GM19452 (cell line): Measurements from ENCODE around the gene DIAPH2.
A peak's percentile ranks its signal among the peaks of the same experiment; 100 is the strongest.
"Not testable (repeated sequence)": the region's sequence is repeated elsewhere in the genome, so short reads cannot be mapped to it uniquely, and the experiment has no call there.

Source experiments
- ATAC-seq: cut with Tn5 transposase; IDR thresholded peaks from one replicate; pipeline ENCODE4 v1.9.1; 2021; ENCODE audit not compliant: unreplicated experiment

The DIAPH2 gene

DNA sequence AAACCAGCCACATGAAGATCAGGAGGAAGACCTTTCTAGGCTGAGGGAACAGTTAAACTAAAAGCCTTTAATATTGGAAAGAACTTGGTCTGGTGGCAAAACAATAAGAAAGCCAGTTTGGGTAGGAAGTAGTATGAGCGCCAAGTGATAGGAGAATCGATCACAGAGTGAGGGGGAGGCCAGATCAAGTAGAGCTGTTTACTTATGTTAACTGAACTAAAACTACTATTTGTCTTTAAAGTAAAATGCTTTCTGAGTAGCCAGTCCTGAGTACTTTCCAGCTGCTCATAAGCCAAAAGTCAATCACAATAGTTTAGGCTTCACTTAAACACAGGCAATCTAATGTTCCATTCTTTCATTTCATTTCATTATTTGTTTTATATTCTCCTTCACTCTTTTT lies 136.3 kb downstream of the DIAPH2 start:
- ATAC-seq: no peak

DNA sequence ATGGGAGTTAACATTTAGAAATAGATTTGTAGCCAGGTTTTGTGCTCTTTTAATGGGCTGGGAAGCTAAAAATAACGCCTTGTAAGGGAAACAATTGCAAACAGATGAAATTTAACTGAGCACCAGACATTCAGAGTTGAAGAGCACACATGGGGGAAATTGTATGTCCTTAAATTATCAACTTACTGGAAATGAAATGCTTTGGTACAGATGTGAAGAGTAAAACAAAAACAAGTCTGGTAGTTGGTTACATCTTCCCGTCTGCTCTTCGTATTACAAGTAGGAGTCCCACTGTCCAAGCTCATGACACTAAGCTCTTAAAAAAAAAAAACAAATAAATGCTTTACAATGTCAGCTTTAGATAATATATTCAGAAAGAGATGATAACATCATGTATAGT lies 139.5 kb downstream of the DIAPH2 start:
- no peak for ATAC-seq

DNA sequence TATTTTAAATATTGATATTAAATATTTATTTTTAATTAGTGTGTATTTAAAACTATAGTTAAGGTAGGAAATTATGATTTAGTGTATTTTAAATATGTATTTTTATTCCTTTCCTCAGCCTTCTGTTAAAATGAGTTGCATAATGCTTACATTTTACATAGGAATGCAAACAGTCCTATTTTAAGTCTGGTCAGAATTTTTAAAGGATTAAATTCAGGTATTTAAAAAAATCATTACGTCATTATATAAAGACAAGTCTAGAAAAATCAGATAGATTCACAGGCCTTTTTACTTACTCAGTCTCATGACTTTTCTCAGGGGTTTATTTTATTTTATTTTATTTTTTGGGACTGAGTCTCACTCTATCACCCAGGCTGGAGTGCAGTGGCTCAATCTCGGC lies 148.7 kb downstream of the DIAPH2 start:
- no peak for ATAC-seq

DNA sequence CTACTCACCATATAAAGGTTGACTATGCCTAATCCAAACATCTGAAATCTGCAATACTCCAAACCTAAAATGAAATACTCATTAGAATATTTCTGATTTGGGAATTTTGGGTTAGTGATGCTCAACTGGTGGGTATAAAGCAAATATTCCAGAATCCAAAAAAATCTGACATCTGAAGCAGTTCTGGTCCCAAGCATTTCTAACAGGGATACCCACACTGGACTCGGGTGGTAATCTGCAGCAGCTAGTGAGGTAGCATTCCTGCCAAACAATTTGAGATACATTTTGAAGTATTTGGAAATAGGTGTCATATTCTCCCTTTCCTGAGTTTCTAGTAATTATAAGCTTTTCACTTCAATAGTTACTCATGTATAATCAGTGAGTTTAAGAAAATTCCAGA lies 149.5 kb downstream of the DIAPH2 start:
- no peak for ATAC-seq

DNA sequence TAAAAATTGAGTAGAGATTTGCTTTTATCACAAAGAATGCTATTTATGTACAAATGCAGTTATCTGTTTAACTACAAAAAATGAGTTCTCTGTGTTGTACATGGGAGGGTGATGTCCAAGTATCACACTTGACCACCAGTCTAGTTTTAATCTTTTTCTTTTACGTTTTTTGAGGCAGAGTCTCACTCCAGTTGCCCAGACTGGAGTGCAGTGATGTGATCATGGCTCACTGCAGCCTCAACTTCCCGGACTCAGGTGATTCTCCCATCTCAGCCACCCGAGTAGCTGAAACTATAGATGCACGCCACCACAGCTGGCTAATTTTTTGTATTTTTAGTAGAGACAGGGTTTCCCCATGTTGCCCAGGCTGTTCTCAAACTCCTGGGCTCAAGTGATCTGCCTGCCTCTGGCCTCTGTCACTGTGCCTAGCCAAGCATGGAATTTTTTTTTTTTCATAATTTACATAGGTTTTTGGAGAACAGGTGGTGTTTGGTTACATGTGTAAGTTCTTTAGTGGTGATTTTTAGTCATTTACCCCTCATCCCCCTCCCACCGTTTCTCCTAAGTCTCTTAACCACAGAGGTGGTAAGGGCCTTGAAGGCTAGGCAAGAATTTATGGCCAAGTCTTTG lies 151.1 kb downstream of the DIAPH2 start:
- peak; percentile 88 for ATAC-seq

DNA sequence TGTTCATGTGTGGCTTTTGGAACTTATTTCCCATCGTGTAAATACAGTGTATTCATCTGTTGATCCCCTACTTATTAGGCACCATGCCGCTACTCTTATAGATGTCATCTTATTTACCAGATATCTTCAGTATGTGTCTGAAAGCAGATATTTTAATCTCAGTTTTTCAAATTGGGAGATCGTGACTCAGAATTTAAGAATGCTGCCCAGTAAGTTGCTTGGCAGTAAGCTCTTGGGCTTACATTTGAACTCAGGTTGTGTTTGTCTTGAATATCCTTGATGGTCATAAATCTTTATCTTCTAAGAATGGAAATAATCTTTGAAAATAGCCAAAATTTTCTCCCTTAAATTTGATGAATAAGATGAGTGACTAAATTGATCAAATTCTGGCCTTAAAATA lies 153.2 kb downstream of the DIAPH2 start:
- ATAC-seq: no peak

DNA sequence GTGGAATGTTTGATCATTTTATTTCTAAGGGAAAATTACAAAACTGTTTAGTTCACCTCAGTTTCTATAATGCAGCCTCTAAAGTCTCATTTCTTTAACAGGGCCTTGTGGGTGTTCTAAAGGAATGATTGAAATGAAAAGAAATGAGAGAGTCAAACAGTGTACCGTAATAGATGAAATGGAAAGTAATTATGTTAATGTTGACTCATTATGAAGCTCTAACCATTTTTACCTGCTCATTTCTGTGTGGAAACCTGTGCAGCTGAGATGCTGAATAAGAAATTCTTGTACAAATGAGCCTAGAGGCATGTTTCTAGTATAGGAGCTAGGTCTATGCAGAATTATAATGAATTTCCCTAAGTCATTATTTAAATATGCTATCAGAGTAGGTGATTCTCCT lies 153.9 kb downstream of the DIAPH2 start:
- ATAC-seq: no peak

DNA sequence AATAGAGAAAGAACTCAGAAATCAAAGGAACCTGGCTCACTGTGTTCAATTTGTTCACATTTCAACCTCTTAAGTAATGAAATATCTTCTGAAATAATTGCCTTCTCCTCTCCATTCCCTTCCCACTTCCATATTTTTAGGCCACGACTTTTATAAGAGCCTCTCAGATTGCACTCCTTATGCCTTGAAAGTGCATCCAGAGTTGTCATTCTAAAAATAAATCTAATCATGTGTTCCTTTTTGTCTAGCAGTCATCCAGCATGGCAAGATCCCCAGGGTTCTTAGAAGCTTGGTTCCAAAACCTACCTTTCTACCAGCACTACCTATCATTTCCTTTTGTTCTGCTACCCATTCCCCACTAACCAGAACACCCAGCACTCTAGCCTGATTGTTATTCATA lies 156.7 kb downstream of the DIAPH2 start:
- no peak for ATAC-seq

DNA sequence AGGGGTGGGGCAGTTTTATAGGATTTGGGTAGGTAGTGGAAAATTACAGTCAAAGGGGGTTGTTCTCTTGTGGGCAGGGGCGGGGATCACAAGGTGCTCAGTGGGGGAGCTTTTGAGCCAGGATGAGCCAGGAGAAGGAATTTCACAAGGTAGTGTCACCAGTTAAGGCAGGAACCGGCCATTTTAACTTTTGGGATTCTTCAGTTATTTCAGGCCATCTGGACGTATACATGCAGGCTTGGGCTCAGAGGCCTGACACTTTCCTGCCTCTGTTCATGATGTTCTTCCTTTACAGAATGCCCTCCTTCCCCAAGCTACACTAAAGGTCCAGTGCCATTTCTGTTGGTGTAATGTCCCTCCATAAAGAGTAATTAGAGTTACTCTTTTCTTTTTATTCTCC lies 157.2 kb downstream of the DIAPH2 start:
- not testable (repeated sequence) for ATAC-seq

DNA sequence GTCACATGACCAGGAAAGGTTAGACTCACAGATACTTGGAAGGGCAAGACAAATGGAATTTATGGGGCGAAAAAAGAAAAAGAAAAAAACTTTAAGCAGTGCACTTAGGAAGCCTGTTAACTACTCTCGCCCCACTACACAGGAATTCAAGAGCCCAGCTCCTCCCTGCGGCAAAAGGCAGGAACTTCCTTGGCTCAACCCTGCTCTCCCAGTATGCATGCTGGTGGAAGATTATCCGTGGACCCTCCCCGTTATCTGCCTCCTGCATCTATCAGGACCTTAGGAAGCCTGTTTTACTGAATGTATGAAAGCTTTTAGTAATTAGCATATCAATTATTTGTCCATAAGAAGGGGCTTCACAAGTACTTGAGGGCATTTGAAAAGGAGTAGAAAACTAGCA lies 158.9 kb downstream of the DIAPH2 start:
- ATAC-seq: no peak

DNA sequence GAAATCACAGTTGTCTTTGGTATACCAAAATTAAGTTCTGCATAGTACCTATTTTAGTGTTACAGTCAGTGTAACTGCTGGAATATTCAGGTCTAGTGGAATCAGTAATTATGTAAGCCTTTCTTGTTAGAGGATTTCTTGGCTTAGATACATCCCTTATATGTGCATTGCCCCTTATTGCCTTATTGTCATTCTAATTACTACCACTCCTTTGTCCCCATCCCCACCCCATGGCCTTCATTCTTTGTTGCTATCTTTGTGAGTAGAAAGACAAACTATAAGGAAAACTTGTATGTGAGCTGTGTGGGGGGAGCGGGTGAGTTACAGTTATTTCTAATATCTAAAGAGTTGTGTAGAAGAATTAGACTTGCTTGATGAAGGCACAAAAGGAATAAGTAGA lies 162.2 kb downstream of the DIAPH2 start:
- no peak for ATAC-seq

DNA sequence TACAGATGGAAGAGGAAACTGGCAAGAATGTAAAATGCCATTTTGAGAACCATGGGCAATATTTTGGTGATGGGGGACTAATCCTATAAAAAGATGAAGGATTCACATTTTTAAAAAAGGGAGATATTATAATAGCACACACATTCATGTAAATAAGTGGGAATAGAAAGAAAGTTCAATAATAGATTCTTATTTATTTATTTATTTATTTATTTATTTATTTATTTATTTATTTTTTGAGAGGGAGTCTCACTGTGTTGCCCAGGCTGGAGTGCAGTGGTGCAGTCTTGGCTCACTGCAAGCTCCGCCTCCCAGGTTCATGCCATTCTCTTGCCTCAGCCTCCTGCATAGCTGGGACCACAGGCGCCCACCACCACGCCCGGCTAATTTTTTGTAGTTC lies 174.8 kb downstream of the DIAPH2 start:
- ATAC-seq: not testable (repeated sequence)

DNA sequence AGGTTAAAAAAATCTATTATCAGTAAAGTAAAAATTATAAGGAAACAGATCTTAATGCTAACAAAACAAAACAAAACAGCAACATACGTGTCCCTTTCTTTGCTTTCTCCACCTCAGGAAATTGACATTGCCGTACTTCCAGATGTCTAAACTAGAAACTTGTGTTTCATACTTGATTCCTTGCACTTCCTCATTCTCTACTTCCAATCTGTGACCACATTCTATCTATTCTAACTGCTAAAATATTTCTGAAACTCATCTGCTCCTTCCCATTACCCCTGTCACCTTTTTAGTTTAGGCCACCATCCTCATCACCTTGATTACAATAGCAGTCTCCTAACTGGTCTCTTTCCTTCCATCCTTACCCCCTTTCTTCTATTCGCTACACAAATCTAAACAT lies 176.6 kb downstream of the DIAPH2 start:
- peak; percentile 67 for ATAC-seq

DNA sequence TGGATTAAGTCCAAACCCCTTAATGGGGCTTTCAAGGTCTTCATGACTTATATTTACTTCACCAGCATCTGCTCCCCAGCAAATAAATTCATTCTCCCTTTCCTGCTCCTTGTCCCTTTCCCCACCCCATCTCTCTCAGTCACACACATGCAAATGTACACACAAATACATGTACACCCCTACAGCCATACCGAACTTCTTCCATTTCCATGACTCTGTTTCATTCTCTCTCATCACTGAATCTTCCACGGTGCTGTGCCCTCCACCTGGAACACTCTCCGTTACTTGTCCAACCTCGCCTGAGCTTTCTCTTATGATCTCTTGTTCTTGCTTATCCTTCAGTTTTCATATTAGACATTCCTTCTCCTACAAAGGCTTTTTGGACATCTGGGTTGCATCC lies 177.0 kb downstream of the DIAPH2 start:
- ATAC-seq: no peak

DNA sequence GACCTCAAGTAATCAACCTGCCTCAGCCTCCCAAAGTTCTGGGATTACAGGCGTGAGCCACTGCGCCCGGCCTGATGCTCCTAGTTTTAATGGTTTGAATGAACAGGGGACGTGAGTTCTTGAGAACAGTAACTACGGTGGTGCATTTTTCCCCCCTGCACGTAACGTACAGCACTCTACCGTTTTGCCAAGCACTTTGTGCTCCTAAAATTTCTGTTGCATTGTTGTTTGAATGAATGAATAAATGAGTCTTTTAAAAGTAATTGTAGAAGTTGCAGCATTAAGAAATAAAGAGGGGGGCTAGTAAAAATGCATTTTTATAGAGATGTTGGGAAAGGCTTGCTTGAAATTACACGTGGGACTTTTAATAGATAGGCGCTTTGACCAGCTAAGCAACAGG lies 199.0 kb downstream of the DIAPH2 start, which contains the start of gene RPA4:
Gene RPA4, plus strand, starts transcription at position 301 of the 400 bp plus-strand sequence. CDS start 403 bp downstream, outside the sequence.
- no peak for ATAC-seq

DNA sequence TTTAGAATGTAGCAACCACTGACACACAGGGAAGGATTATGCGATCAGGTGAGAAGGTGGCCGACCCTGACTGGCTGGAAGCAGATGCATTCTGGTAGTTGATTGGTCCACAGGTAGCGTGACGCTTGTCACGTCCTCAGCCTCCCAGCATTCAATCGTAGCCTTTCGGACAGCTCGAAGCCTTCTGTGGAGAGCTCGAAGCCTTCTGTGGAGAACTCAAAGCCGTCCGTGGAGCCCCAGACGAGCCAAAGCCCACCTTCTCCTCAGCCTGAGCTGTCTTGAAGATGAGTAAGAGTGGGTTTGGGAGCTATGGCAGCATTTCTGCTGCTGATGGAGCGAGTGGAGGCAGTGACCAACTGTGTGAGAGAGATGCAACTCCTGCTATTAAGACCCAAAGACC lies 199.4 kb downstream of the DIAPH2 start:
- ATAC-seq: no peak

DNA sequence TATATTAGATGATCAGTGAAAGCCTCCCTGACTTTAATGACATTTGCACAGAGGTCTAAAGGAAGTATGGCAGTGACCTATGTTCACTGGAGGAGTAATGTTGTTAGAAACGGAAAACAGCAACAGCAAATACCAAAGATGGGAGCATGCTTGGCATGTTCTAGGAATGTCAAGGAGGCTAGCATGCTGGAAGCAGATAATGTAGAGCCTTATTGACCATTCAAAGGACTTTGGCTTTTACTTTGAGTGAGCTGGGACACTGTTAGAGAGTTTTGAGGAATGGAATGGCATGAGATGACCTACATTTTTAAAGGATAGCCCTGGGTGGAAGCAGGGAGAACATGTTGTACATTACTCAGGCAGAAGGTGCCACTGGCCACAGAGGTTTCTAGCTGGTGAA lies 205.1 kb downstream of the DIAPH2 start:
- no peak for ATAC-seq

DNA sequence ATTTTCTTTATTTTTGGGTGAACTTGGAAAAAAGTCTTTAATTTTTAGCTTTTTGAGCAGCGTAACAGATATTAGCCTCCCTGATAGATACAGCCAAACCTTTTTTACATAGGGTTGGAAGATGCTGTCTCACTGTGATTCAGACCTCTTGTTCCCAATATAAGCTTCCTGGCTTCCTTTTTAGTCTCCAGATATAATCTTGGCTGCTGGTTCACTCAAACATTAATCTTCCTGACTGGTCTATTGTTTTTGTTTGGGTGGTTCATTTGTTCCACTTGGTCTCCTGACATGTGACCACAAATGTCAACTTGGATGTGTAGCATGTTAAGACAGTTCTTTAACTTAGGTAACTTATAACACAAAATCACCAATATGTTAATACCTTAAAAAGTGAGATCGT lies 222.1 kb downstream of the DIAPH2 start:
- ATAC-seq: no peak

DNA sequence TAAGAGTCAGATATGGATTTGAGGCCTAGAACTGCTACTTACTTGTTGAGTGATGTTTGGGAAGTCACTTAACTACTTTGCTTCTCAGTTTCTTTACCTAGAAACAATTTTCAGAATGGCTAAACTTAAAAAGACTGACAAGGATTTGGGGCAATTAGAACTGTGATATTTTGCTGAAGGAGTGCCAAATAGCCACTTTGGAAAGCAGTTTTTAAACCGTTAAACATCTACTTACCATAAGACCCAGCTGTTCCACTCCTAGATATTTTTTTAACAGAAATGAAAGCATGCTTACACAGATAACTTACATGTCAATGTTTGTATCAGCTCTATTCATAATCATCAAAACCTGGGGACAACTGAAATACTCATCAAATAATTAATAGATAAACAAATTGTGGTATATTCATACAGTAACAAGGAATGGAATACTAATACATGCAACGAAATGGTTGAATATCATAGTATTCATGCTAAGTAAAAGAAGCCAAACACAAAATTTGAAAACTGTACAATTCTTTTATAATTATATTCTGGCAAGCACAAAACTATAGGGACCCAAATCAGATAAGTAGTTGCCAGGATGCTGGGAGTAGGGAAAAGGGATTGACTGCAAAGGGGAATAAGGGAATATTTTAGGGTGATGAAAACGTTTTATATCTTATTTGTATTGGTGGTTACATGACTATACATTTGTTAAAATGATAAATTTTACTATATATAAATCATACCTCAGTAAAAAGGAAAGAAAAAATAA lies 223.1 kb downstream of the DIAPH2 start:
- ATAC-seq: no peak

DNA sequence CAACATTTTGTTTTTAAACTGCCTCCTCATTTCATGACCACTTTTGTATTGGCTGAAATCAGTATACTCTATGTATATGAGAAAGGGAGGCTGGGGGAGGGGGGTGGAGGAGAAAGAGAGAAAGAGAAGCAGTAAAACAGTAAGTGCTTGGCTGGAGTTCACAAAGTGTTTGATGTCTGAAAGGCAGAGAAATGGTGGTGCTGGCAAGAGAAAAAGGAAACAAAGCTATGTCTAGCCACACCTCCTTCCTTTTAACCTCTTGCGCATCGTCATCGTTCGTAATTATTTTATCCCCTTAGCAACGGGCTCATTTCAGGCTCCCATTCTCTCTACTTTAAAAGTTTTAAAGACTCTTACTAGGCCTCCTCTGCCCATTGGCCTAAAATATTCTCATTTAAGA lies 224.6 kb downstream of the DIAPH2 start:
- no peak for ATAC-seq

DNA sequence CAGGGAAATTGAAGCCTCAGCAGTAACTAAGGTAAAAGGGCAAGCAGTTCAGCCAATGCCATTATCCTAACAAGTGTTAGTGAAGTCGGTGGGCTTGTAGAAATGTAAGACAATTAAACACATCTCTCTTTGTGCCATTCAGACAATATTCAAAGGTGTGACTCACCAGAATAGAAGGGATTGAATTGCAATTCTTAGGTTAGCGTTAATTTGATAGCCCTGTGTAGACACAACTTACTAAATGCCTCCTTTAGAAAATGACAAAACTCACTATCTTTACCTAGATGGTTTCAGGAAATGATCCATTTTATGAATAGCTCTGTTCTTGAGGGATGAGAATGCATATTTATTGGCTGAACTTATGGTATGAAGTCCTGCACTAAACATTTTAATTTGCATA lies 234.2 kb downstream of the DIAPH2 start:
- ATAC-seq: no peak

DNA sequence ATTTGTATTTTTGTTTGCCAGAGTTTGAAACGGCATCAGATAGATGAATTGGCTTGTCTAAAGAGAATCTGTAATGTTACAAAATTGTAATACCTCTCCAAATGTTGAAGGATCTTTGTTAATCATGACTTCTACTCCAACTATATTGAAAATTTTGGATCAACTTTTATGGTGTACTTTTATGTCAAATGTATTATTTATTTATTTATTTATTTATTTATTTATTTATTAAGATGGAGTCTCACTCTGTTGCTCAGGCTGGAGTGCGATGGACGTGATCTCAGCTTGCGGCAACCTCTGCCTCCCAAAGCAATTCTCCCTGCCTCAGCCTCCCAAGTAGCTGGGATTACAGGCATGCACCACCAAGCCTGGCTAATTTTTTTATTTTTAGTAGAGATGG lies 235.0 kb downstream of the DIAPH2 start:
- ATAC-seq: no peak

DNA sequence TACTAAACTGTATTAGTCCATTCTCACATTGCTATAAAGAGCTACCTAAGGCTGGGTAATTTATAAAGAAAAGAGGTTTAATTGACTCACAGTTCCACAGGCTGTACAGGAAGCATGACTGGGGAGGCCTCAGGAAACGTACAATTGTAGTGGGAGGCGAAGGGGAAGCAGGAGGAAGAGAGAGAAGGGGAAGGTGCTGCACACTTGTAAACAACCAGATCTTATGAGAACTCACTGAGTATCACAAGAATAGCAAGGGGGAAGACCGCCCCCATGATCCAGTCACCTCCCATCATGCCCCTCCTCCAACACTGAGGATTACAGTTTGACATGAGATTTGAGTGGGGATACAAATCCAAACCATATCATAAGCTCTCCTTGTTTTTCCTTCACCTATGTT lies 239.9 kb downstream of the DIAPH2 start:
- ATAC-seq: no peak
